Karpas-422 (cell line): ENCODE data around the gene LCA5. TPM values are rescaled to one million over a fixed set of nuclear protein-coding genes. Genes with fewer than 3 reads are reported as not detected.

Source experiments
- DNase-seq: peaks from one replicate; pipeline ENCODE4 v3.0.0-alpha.2; 2015
- H2AFZ ChIP-seq: fragments of 200-600 bp; sonication (generic); 2 replicates; pipeline ENCODE4 v1.6.1; 2014; ENCODE audit warnings: antibody characterized with exemption, low read length, mixed read lengths
- H3K27ac ChIP-seq: fragments of 200-600 bp; sonication (generic); 2 replicates; pipeline ENCODE4 v1.5.1; 2014; ENCODE audit warnings: mild to moderate bottlenecking, low read length, moderate library complexity
- H3K27me3 ChIP-seq: fragments of 200-600 bp; sonication (generic); 2 replicates; pipeline ENCODE4 v1.6.1; 2014; ENCODE audit warnings: low read length, mixed read lengths
- H3K36me3 ChIP-seq: fragments of 200-600 bp; sonication (generic); 2 replicates; pipeline ENCODE4 v1.6.1; 2014; ENCODE audit warnings: low read length, mixed read lengths; ENCODE audit not compliant: insufficient read depth
- H3K4me1 ChIP-seq: fragments of 200-600 bp; sonication (generic); 2 replicates; pipeline ENCODE4 v1.6.1; 2014; ENCODE audit warnings: mild to moderate bottlenecking, low read length, mixed read lengths
- H3K4me2 ChIP-seq: fragments of 200-600 bp; sonication (generic); 2 replicates; pipeline ENCODE4 v1.6.1; 2014; ENCODE audit warnings: low read length, low read depth, mild to moderate bottlenecking; ENCODE audit not compliant: poor library complexity, severe bottlenecking
- H3K4me3 ChIP-seq: fragments of 200-600 bp; sonication (generic); 2 replicates; pipeline ENCODE4 v1.5.1; 2014; ENCODE audit warnings: mild to moderate bottlenecking, antibody characterized with exemption, low read length, mixed read lengths
- H3K79me2 ChIP-seq: fragments of 200-600 bp; sonication (generic); 2 replicates; pipeline ENCODE4 v1.6.1; 2014; ENCODE audit warnings: mild to moderate bottlenecking, low read length, mixed read lengths
- H3K9ac ChIP-seq: fragments of 200-600 bp; sonication (generic); 2 replicates; pipeline ENCODE4 v1.6.0; 2014; ENCODE audit warnings: low read length
- H3K9me2 ChIP-seq: fragments of 200-600 bp; sonication (generic), shearing (Covaris generic); replicated peaks from 2 replicates; pipeline ENCODE4 v1.6.0; 2014; ENCODE audit warnings: mild to moderate bottlenecking, low read length, moderate library complexity; ENCODE audit not compliant: insufficient read depth
- H3K9me3 ChIP-seq: fragments of 300-700, 200-600 bp; sonication (generic); 2 replicates; pipeline ENCODE4 v1.6.1; 2014; ENCODE audit warnings: low read length, mixed read lengths
- H4K20me1 ChIP-seq: fragments of 200-600 bp; sonication (generic); 2 replicates; pipeline ENCODE4 v1.6.1; 2014; ENCODE audit warnings: mild to moderate bottlenecking, antibody characterized with exemption, low read length, low read depth; ENCODE audit not compliant: insufficient read depth
- total RNA-seq: library from RNA; depleted of rRNA; stranded (reverse); fragments of >200 nt; shearing (Covaris generic); gene quantifications from 2 replicates; pipeline ENCODE4 v1.2.3, GENCODE V29; 2014; ENCODE audit warnings: low replicate concordance

LCA5 gene
- total RNA-seq, 1 experiment from 2014 or later: not detected

DNA sequence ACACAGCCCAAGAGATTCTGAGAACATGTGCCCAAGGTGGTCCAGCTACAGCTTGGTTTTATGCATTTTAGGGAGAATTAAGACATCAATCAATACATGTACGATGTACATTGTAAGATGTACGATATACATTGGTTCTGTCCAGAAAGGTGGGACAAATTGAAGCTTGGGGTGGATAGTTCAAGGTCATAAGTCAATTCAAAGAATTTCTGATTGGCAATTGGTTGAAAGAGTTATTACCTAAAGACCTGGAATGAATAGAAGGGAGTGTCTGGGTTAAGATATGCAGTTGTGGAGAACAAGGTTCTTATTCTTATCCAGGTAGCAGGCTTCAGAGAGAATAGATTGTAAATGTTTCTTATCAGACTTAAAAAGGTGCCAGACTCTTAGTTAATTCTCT lies 31.8 kb upstream of the LCA5 start:
- H3K4me1 ChIP-seq: peaks cover 4% of the 10 kb centered on the region; the same call in 1 of the 2 replicates
- no peak overlapping the region for H3K9ac ChIP-seq
- 0 out of 2 replicates have a peak, but pooled peaks cover 3% of the 10 kb centered on the region for H3K27me3 ChIP-seq
- no peaks in the 10 kb centered on the region for H3K79me2 ChIP-seq
- H3K36me3 ChIP-seq: no peaks in the 10 kb centered on the region
- DNase-seq: no peak
- no peak overlapping the region for H2AFZ ChIP-seq
- H3K27ac ChIP-seq: no peak overlapping the region
- H3K4me2 ChIP-seq: no peak overlapping the region
- H4K20me1 ChIP-seq: no peaks in the 10 kb centered on the region
- H3K4me3 ChIP-seq: no peak overlapping the region
- H3K9me3 ChIP-seq: no peaks in the 10 kb centered on the region
- H3K9me2 ChIP-seq: no peaks in the 10 kb centered on the region

DNA sequence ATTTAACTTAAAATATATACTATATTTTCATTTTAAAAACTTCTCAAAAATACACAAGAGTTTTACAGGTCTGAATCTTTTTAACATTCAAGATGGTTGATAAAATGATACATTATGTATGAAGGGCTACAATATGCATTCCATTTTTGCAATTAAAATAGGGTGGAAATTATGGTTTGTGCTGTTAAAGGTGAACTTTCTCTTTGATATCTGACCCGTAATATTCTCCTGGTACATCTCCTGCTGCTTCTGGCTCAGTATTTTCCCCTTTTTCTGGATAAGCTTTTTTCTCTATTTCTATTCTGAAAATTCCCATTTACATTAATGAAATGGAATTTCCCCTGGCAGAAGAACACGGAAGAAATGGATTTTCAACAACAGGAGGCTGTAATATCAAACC lies 27.4 kb upstream of the LCA5 start:
- Histone ChIP-seq H3K36me3 (no peaks in the 10 kb centered on the region), H3K79me2 (no peaks in the 10 kb centered on the region), H3K9me3 (no peaks in the 10 kb centered on the region), H3K4me2 (no peak overlapping the region), H3K27me3 (no peaks in the 10 kb centered on the region), H3K9ac (no peak overlapping the region), H3K27ac (no peak overlapping the region), H3K9me2 (no peaks in the 10 kb centered on the region), H4K20me1 (no peaks in the 10 kb centered on the region), H3K4me3 (no peak overlapping the region), H3K4me1 (no peaks in the 10 kb centered on the region), H2AFZ (no peak overlapping the region)
- no peak for DNase-seq

DNA sequence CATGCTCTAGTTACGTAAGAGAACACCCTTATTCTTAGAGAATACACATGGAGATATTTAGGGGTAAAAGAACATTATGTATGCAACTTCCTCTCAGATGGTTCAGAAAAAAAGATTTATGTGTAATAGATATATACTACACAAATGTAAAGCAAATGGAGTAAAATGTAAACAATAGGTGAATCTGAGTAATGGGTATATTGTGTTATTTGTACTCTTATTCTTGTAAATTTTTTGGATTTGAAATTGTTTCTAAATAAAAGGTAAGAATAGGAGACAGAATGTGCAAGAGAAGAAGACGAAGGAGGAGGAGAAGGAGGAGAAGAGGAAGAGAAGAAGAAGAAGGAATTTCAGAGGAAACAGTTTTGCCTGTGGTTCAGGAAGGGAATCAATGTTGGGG lies 22.5 kb upstream of the LCA5 start:
- no peak overlapping the region for H3K9ac ChIP-seq
- H3K4me2 ChIP-seq: no peak overlapping the region

DNA sequence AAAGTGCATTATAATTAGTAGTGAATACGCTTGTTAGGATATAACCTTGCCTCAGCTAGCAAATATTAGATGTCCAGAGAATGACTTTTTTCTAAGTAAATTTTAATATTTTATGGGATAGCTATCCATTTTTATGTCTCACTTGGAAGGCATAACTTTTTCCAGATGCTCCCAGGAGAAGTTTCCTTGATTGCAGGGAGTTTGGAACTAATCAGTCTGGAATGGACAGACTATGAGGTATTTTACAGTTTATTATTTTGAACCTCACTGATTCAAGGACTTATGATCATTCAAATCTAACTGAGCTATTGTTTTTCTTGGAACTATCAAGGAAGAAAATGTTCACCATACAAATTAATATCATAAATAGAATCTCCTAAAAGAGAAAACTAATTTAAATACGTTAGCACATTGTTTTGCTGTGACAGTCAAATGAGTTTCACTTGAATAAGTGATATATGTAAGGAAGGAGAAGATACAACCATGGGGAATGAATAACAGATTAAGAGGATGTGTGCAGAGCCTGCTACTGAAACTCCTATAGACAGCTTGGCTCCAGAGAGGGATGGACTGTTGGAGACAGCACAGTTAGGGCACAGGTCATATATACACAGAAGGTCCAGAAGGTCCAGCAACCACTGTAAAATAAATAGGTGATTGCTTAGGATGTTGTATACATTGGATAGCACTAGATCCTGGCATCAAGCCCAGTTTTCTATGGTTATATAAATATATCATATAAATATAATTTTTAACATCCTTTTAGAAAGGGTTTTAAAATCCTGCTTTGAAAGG lies 20.6 kb upstream of the LCA5 start:
- no peak overlapping the region for H3K27ac ChIP-seq
- H3K9me3 ChIP-seq: no peaks in the 10 kb centered on the region
- H3K9ac ChIP-seq: no peak overlapping the region
- no peak overlapping the region for H2AFZ ChIP-seq
- no peaks in the 10 kb centered on the region for H4K20me1 ChIP-seq
- no peaks in the 10 kb centered on the region for H3K79me2 ChIP-seq
- no peaks in the 10 kb centered on the region for H3K27me3 ChIP-seq
- no peak for DNase-seq
- H3K4me3 ChIP-seq: no peak overlapping the region
- H3K4me2 ChIP-seq: no peak overlapping the region
- H3K9me2 ChIP-seq: no peaks in the 10 kb centered on the region
- no peaks in the 10 kb centered on the region for H3K4me1 ChIP-seq
- H3K36me3 ChIP-seq: no peaks in the 10 kb centered on the region

More for the DNA sequence above, 22.5 kb upstream of the LCA5 start:
- H3K4me3 ChIP-seq: no peak overlapping the region
- DNase-seq: no peak
- no peaks in the 10 kb centered on the region for H3K36me3 ChIP-seq
- H3K27ac ChIP-seq: no peak overlapping the region
- no peaks in the 10 kb centered on the region for H4K20me1 ChIP-seq
- H3K9me3 ChIP-seq: no peaks in the 10 kb centered on the region
- no peaks in the 10 kb centered on the region for H3K79me2 ChIP-seq
- no peaks in the 10 kb centered on the region for H3K9me2 ChIP-seq
- H2AFZ ChIP-seq: no peak overlapping the region
- H3K27me3 ChIP-seq: no peaks in the 10 kb centered on the region
- no peaks in the 10 kb centered on the region for H3K4me1 ChIP-seq

DNA sequence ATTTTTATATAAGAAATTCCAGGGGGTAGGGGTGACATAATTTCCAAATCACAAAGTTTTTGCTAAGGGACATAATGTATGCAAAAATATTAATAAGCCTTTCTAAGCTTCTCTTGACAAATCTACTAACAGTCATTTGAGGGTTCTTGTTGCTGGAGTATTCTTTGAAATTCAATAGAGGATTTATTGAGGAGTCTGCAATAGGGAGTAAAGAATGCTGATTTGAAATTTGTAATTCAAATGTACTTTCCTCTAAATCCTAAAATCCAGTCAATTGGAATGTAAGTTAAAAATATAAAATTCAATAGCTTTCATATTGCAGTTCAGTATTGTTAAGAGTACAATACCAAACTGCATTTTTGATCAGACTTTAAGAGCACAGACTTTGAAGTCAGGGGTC lies 17.1 kb upstream of the LCA5 start:
- H3K79me2 ChIP-seq: no peaks in the 10 kb centered on the region
- H3K27me3 ChIP-seq: no peaks in the 10 kb centered on the region
- no peak for DNase-seq
- no peaks in the 10 kb centered on the region for H3K9me2 ChIP-seq
- H3K4me1 ChIP-seq: no peaks in the 10 kb centered on the region
- H3K27ac ChIP-seq: no peak overlapping the region
- H3K4me2 ChIP-seq: no peak overlapping the region
- no peak overlapping the region for H3K9ac ChIP-seq
- H3K4me3 ChIP-seq: no peak overlapping the region
- H3K9me3 ChIP-seq: no peaks in the 10 kb centered on the region
- H3K36me3 ChIP-seq: no peaks in the 10 kb centered on the region
- no peak overlapping the region for H2AFZ ChIP-seq
- no peaks in the 10 kb centered on the region for H4K20me1 ChIP-seq

DNA sequence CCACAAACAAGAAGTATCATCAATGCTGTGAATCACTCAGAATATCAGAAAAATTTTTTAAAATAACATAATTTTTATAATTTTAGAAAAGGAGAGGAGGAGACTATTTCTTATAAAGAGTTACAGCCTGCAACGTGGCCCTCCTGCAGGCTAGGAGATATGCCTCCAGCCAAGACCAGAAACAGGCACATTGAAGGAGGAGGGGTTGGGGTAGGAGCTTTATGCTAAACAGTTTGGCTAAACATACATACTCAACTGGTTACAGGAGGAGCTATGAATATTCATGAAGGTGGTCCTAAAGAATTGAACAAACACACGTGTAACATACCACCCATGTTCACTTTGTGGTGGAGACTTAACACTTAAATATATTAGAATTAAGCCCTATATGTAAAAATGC lies 14.2 kb upstream of the LCA5 start:
- Histone ChIP-seq H3K9ac (no peak overlapping the region), H3K36me3 (no peaks in the 10 kb centered on the region), H3K27ac (no peak overlapping the region), H4K20me1 (no peaks in the 10 kb centered on the region), H3K9me2 (no peaks in the 10 kb centered on the region), H3K27me3 (no peaks in the 10 kb centered on the region), H3K4me2 (no peak overlapping the region), H3K79me2 (no peaks in the 10 kb centered on the region), H2AFZ (no peak overlapping the region), H3K4me3 (no peak overlapping the region), H3K9me3 (no peaks in the 10 kb centered on the region), H3K4me1 (no peaks in the 10 kb centered on the region)
- DNase-seq: no peak

DNA sequence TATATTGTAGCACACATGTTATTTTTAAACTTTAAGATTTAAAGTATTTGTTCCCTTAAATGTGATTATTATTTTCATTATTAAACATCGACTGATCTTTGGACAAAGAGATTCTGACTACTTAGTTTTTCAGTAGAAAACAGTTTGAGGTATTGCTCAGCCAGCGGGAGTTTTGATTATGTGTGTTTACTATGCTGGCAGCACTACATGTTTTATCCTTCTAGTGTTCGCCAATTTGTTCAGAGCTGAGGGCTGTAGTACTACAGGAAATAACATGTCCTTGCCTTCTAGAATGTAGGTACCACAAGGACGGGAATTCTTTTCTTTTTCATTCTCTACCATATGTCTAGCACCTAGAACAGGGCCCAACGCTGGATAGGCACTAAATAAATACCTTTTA lies 11.1 kb upstream of the LCA5 start:
- no peaks in the 10 kb centered on the region for H3K79me2 ChIP-seq
- H3K4me3 ChIP-seq: no peak overlapping the region
- H2AFZ ChIP-seq: no peak overlapping the region
- no peak overlapping the region for H3K27ac ChIP-seq
- H3K27me3 ChIP-seq: no peaks in the 10 kb centered on the region
- no peaks in the 10 kb centered on the region for H3K9me2 ChIP-seq
- H4K20me1 ChIP-seq: no peaks in the 10 kb centered on the region
- H3K9ac ChIP-seq: no peak overlapping the region
- no peaks in the 10 kb centered on the region for H3K36me3 ChIP-seq
- H3K4me2 ChIP-seq: no peak overlapping the region
- no peaks in the 10 kb centered on the region; the same call in 1 of the 2 replicates for H3K4me1 ChIP-seq
- DNase-seq: no peak
- H3K9me3 ChIP-seq: no peaks in the 10 kb centered on the region

DNA sequence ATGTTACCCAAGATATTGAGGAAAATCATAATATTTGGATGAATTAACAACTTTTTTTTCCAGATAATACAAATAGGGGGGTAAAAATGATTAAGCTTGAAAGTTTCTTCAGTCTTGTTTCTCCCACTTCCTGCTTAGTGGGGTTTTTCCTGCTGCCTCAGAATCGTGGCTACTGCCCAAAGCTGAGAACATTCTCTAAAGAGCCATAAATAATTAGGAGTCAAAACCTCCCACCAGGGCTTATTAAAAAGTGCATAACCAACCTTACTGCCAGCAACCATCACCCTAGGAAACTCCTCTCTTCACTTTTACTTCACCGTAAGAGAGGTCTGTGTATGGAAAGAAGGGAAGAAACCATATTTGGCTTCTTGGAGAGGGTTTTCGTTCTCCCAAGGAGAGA lies 9.0 kb upstream of the LCA5 start:
- no peaks in the 10 kb centered on the region; the same call in 1 of the 2 replicates for H3K4me1 ChIP-seq
- no peak overlapping the region for H3K4me2 ChIP-seq
- H3K79me2 ChIP-seq: no peaks in the 10 kb centered on the region
- DNase-seq: no peak
- no peak overlapping the region for H2AFZ ChIP-seq
- no peaks in the 10 kb centered on the region for H3K36me3 ChIP-seq
- no peak overlapping the region for H3K9ac ChIP-seq
- H3K27me3 ChIP-seq: no peaks in the 10 kb centered on the region
- no peaks in the 10 kb centered on the region for H3K9me3 ChIP-seq
- H3K27ac ChIP-seq: no peak overlapping the region
- H3K4me3 ChIP-seq: no peak overlapping the region
- no peaks in the 10 kb centered on the region for H4K20me1 ChIP-seq
- no peaks in the 10 kb centered on the region for H3K9me2 ChIP-seq
